NCI-H1417 (cell line): ENCODE data around the gene CDK5RAP1.
A peak's percentile ranks its signal among the peaks of the same experiment; 100 is the strongest.

Experiments used
- DNase-seq, 3 experiments: peaks; one replicate each; lab custom pipeline; 2025; lab: John Stamatoyannopoulos, UW

The CDK5RAP1 gene

GRCh38 chr20:33333616-33334015, 67.7 kb downstream of the CDK5RAP1 start:
- no peak for DNase-seq

GRCh38 chr20:33332905-33333456, 68.3 kb downstream of the CDK5RAP1 start:
- no peak for DNase-seq

DNA sequence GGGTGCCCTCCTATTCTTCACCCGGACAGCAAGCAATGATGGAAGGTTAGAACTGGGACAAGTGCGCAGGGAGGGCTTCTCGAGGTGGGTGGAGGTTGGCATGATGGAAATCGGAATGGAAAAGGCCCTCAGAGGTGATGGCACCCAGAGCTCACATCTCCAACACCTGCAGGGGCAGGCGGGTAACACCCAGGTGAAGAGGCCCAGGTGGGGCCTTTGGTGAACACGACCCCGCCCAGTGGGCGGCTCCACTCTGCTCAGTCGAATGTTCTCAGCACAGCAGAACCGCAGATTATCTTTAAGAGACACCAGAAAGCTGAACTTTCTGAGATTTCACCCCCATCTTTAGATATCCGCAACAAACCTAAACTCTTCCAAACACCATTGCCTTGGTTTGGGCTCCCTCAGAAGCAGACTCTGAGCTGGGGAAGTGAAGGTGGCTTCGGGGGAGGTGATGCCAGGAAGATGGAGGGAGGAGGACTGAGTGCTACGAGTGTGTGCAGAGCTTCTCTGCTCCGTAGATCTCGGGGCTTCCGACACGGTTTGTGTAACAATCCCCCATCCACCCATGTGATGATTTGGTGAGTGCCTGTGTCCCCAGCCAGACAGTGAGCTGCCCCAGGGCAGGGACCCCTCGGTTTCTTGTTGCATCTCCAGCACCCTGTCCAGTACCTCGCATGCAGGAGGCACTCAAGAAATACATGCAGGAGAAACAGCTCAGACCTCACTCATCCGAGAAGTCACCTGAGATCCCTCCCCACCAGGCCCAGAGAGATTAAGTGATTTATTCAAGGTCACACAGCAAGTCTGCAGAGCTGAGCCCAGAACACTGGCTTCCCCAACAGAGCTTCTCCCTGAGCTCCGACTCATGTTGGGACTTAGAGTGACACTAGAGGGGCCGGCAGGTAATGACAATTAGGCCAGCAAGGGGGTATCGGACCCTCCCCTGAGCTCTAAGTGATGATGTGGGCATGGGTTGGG, 72.9 kb downstream of the CDK5RAP1 start:
- no peak for DNase-seq

GRCh38 chr20:33325350-33325749, 76.0 kb downstream of the CDK5RAP1 start:
- DNase-seq: no peak

DNA sequence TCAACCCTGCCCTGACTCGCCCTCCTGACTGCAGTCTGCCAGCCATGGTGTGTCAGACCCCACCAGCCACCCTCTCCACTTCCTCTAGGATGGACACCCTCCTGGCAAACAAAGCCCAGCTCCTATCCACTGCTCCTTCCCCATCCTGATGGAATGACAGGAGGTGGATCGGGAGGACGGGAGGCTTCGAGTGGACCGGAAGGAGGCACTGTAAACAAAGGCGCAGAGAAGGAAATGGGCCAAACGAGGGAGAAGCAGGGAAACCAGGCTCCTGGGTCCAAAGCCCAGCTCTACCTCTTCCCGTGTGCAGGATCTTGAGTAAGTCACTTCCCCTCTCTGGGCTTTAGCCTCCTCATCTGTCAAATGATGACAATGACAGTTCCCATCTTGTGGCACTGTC, 78.1 kb downstream of the CDK5RAP1 start:
- no peak for DNase-seq

- DNase-seq: no peak
These were observed 78.9 kb downstream of the CDK5RAP1 start for GRCh38 chr20:33322456-33322855.

GRCh38 chr20:33320006-33320405, 81.3 kb downstream of the CDK5RAP1 start:
- DNase-seq: no peak

DNA sequence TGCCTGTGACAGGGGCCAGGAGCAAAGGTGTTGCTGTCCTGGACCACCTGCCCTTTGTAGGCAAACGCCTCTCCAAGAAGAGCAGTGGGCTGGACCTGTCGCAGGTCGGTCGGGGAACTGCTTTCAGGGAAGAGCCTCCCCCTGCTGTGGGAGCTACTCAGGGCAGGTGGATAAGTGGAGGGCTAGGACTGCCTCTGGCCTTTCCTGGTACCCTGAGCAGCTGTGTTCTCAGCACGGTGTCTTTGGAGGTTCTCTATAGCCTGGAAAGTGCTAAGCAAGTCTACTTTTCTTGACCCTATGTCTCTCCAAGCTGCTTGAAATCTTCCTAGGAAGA, 83.3 kb downstream of the CDK5RAP1 start:
- DNase-seq: peak in 1 of 3 experiments; percentile 25

GRCh38 chr20:33317424-33318095, 83.8 kb downstream of the CDK5RAP1 start:
- no peak for DNase-seq

DNA sequence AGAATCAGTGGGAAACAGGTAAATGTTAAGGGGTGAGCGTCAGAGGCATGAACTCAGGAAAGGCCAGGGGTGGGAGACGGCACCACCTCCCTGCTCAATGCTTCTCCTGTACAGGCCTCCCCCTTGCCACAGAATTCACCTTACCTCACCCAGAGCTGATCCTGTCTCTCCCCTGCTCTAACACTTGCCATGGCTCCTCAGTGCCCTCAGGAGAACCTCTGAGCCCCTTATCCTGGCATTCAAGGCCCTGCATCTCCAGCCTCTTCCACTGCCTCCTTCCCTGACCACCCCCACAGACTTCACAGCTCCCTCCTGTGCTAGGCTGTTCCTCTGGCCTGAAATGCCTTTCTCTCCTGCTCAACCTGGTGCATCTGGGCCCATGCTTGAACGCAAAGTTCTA, 84.4 kb downstream of the CDK5RAP1 start:
- no peak for DNase-seq

- DNase-seq: no peak
These were observed 85.0 kb downstream of the CDK5RAP1 start for GRCh38 chr20:33316343-33316742.

DNA sequence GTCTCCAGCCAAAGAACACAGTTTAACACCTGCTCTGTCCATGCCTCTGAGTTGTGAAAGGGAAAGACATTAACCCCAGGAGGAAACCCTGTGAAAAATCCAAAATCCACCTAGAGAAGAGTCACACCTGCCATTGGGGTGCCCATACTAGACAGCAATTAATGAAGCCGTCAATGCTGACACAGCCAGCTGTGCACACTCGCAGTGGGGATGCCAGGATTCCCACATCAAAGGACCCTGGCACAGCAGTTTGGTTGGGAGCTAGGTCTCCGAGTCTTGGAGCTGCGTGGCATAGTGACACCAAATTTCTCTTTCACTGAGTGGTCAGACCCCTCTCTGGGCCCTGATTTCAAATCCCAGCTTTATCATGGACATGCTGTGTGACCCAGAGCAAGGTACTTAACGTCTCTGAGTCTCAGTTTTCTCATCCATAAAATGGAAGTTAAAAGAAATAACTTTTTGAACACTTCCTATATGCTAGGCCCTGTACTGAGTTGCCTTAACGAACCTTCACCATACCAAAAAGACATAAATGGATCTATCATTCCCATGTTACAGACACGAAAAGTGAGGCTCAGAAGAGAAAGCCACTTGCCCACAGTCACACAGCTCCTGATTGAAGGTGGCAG, 87.5 kb downstream of the CDK5RAP1 start:
- DNase-seq: peak in 1 of 3 experiments; percentile 28

DNA sequence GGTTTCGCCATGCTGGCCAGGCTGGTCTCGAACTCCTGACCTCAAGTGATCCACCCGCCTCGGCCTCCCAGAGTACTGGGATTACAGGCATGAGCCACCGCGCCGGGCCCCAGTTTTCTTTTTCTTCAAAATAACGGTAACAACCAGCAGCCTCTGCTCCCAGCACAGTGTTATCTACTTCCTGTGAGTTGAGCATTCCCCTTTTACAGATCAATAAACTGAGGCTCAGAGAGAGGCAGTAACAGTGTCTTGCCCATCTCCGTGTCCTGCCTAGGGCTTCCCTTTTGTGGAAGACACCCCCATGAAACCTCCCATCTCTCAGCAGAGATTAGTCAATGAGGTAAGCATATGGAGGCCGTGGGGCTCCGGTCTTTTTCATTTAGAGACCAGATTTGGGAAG, 88.7 kb downstream of the CDK5RAP1 start:
- no peak for DNase-seq

DNA sequence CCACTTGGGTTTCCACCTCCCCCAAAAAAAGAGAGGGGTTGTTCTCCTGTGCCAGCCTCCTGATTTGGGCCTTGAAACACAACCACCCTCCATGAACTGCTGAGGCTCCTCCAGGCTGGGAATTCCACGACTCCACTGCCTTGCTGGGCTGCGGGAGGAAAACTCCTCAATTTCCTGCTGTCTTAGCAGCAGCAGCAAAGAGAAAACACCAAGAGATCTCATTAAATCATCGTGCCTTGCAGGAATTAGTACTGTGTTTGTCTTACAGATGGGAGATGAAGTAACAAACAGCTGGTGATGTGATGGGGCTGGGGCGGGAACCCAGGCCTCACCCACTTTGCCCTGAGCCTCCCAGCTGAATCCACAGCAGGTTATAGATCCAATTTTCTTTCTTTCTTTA, 89.3 kb downstream of the CDK5RAP1 start:
- DNase-seq: no peak

GRCh38 chr20:33311011-33311410, 90.3 kb downstream of the CDK5RAP1 start:
- no peak for DNase-seq

- DNase-seq: no peak
These were observed 90.9 kb downstream of the CDK5RAP1 start for GRCh38 chr20:33310327-33310899.

DNA sequence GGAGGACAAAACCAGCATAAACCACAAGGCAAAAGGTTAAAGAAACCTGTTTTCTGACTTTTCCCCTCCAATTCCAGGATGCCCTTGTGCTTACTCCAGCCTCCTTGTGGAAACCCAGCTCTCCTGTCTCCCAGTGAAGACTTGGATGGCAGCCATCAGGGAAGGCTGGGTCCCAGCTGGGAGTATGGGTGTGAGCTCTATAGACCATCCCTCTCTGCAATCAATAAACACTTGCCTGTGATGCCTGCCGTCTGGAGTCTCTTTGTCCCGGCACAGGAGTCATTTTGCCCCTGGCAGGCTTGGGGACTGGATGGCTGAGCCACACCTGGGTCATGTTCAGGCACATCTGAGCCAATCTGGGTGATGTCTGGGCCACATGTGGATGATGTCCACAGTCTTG, 91.7 kb downstream of the CDK5RAP1 start:
- no peak for DNase-seq
